RCC 7860 (cell line): ENCODE results near the gene SLC29A1.
"Not testable (repeated sequence)": the region's sequence is repeated elsewhere in the genome, so short reads cannot be mapped to it uniquely, and the experiment has no call there.

Experiments used
- DNase-seq: peaks from one replicate; pipeline ENCODE4 v3.0.0-alpha.2; 2015; ENCODE audit warnings: low spot score
- FAIRE-seq: peaks from 2 replicates; lab custom pipeline; 2012; peaks lifted over from hg19 to GRCh38; lab: Jason Lieb, UNC

Gene SLC29A1

GRCh38 chr6:44221291-44221960 lies 2.0 kb upstream of the SLC29A1 start:
- DNase-seq (peak; percentile 63), FAIRE-seq (no peak)

DNA sequence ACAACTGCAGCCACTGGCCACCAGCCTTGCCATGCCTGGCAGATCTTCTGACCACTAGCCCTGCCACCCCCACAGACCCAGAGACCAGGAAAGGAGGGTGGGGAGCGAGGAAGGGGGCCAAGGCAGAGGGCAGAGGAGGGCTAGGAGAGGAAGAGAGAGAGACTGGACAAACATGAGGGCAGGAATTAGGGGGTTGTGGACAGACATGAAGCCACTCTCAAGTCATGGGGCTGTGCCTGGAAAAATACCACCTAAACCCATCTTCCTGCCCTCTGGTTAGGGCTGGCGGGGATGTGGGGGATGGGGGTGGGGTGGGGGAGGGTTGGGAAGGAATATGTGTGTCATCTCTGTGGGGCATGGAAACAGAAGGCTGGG lies 1.4 kb upstream of the SLC29A1 start:
- no peak for DNase-seq
- FAIRE-seq: no peak

DNA sequence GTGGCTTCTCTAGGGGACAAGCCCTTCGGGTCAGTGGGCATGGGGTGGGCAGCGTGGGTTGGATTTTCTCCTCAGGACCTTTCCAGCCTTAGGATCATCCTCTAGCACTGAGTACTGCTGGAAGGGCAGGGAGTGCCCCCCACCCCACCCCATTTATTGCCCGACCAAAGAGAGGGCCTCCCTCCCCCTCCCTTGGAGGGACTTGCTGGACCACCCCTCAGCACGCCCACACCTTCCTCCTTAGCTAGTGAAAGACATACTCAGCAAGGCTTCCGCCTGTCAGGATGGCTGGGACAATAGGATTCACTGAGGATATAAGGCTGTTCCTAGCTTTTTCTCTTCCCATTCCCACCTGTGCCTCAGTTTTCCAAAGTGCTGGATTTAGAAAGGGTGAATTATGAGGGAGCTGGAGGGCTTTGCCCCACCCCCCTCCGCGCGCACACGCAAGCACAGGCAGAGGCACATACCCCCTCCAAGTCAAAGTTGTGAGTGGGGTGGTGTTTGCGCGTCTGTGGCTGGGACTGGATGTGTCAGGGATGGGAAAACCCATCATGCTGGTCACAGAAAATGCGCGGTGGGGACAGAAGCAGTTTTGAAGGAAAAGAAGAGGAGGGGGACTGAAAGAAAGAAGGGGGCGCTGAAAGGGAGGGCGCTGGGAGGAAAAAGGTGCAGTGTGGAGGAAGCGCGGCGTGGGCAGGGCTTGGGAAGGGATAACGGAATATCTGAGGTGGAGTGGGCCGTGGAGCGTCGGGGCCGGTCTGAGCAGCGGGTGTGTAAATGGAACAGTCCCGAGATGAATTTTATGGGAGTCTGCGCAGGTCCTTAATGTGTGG lies 693 bp upstream of the SLC29A1 start:
- no peak for DNase-seq
- FAIRE-seq: no peak

DNA sequence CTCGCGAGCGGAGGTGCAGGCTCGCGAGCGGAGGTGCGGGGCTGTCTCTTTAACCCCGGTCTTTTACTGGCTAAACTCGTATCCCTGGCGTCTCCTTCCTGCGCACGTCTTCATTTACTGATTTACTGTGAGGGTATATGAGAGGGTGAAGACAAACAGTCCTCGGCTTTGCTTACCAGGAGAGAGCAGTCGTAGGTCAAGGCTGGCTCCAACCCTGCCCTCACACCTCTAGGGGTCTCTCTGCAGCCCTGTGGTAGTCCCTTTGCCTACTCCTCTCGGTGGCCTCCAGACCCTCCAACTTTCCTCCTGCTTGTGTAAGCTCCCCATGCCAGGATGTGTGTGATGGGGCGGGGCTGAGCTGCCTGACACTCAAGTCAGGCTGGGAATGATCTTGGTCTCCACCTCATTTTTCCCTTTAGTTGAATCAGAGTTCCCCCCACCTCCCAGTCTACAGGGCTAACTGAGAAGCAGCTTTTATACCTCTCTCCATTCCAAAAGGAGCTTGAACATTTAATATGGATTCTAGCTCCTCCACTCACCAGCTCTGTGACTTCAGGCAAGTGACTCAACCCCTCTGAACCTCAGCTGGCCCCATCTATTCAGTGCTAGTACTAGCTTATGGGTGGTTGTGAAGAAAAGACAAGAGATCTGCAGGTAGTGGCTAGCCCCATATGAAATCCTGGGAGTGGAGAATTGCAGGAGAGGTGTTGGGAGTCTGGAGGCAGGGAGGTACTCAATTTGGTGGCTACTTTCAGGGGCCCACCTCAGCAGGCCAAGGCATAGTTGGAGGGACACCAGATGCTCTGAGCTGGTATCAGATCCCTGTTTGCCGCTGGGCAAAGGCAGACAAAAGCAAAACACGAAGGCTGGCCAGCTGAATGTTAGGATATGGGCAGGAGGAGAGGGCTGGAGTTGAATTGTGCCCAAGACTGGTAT lies 902 bp downstream of the SLC29A1 start:
- FAIRE-seq (no peak), DNase-seq (no peak)

DNA sequence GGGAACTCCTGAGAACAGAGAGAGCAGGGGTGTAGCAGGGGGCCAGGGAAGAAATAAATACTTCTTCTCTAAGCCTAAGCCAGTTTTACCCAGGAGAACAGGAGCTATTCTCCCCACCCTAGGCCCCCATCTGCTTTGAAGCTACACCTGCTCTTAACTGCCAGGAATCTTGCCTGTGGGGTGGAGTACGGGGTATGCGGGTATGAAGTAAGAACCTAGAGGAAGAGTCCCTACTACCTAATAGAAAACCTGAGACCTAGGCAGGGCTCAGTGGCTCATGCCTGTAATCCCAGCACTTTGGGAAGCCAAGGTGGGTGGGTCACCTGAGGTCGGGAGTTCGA lies 1.5 kb downstream of the SLC29A1 start:
- DNase-seq (no peak), FAIRE-seq (no peak)

DNA sequence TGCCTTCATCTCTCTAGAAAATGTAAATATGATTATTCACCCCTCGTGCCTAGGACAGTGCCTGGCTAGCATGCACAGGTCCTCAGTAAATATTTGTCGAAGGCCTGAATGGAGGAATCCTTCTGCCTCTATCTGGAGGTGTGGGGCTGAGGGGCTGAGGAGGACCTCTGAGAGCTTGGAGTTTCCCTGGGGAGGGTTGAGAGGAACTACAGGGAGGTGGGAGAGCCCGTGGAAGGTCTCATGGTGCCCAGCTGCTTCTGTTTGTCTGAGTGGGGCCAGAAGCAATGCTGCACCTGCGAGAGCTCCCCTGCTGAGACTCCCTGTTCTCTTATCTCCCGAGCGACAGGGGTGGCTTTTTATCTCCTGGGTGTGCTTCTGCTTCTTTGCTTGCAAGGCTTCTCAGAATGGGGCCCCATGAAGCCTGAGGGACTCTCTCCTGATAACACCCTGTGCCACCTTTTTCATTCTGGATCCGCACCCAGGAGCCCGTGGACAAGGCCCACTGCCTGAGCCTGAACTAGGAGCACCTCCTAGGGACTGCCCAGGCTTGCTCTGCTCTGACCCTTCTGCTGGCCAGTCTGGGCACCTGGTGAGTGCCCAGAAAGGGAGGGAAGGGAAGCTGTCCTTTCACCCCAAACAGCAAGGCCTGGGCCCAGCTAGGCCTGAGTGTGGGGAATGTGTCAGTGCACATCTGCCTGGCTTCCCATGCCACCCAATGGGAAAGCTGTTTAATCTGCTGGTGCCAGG lies 2.4 kb downstream of the SLC29A1 start:
- DNase-seq (no peak), FAIRE-seq (no peak)

DNA sequence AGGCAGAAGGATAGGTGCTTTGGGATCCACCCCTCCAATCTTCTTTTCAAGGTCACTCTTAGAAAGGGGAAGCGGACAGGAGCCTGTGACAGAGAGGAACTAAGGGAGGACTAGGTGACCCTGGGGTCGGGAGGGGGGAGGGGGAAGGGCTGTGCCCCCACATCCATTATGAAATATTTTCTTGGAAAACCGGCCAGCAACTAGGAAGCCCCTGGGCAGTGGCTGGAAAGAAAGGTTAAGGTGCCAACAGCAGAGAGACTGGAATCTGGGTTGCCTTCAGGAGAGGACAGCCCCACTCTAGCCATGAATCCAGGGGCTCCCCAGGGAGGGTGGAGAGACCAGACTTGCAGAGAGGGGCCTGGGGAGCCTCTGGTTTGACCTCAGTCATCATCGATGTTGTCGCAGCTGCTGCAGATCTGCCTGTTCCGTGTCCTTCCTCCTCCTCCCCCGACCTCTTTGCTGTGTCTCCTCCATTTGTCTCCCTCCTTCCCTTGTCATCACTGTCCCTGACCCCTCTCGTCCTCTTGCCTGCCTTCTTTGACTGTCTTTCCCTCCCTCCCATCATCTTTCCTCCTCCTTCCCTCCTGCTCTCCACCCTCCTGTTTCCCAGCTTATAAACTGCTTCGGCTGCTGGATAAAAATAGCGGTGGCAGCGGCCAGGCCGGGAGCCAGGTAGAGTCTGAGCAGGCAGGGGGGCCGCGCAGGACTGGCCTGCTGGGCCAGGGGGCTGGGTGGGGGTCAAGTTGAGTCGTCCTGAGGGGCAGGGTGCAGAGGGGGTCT lies 3.2 kb downstream of the SLC29A1 start:
- DNase-seq: no peak
- FAIRE-seq: no peak

- FAIRE-seq (no peak), DNase-seq (no peak)
Observed at GRCh38 chr6:44227148-44227793, 3.9 kb downstream of the SLC29A1 start.

GRCh38 chr6:44228031-44228430 lies 4.6 kb downstream of the SLC29A1 start:
- FAIRE-seq (no peak), DNase-seq (no peak)

DNA sequence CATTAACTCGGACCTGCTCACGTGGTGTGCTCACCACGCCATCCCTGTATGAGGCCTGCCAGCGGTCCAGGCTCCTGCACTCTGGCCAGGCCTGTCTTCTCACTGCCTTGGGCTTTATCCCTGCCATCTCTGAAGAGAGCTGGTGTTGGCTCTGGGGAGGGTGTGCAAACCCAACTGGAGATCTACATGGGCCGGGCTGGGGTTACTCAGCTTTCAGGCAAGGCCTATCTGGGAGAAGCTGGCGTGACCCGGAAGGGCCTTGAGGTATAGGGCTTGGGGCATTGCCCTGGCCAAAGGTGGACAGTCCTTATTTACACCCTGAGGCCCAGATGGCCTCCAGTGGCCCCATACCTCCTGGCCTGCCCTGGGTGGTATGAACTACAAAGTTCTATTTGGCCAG lies 5.0 kb downstream of the SLC29A1 start:
- FAIRE-seq (no peak), DNase-seq (no peak)

DNA sequence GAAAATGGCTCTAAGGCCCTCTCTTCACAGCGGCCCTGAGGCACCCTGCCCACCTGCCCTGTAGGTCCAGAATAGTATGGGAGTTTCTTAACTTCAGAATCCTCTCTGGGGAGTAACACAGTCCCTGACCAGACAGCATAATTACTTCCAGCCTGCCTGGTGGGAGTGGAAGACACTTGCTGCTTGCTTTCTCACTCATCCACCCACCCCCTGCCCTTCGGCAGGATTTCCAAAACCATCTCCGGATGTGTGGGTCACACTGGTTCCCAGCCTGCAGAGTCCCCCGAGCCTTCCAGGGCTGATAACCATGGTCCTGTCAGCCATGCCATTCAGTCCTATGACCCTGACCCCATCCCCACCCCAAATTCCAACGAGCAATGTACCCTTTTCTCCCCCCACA lies 5.4 kb downstream of the SLC29A1 start:
- no peak for DNase-seq
- no peak for FAIRE-seq

DNA sequence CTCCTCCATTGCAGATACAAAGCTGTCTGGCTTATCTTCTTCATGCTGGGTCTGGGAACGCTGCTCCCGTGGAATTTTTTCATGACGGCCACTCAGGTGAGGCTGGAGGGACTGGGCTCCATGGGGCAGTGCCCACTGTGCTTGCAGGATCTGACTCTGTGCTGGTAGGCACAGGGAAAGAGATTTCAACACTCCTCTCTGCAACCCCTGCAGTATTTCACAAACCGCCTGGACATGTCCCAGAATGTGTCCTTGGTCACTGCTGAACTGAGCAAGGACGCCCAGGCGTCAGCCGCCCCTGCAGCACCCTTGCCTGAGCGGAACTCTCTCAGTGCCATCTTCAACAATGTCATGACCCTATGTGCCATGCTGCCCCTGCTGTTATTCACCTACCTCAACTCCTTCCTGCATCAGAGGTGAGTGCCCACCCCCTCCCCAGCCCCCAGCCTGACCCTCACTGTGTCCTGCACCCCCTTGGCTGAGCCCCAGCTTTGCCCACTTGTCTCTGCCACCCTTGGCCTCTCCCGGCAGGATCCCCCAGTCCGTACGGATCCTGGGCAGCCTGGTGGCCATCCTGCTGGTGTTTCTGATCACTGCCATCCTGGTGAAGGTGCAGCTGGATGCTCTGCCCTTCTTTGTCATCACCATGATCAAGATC lies 6.1 kb downstream of the SLC29A1 start:
- no peak for FAIRE-seq
- DNase-seq: no peak

DNA sequence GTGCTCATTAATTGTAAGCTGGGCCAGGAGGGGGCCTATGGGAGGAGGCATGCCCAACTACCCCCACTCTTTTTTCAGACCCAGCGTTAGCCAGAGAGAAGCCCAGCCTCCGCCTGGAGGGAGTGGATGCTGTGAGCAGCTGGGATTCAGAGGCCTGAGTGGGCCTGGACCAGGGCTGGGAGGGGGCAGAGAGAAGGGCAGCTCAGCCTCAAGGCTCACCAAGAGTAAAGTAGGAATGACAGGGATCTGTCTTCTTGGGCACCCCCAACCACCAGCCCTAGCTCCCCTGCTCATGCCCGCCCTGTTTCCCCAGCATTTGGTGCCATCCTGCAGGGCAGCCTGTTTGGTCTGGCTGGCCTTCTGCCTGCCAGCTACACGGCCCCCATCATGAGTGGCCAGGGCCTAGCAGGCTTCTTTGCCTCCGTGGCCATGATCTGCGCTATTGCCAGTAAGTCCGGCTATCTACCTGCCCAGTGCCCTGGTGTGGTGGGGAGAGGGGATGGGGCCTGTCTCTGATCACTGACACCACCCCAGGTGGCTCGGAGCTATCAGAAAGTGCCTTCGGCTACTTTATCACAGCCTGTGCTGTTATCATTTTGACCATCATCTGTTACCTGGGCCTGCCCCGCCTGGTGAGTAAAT lies 6.8 kb downstream of the SLC29A1 start:
- no peak for DNase-seq
- no peak for FAIRE-seq

DNA sequence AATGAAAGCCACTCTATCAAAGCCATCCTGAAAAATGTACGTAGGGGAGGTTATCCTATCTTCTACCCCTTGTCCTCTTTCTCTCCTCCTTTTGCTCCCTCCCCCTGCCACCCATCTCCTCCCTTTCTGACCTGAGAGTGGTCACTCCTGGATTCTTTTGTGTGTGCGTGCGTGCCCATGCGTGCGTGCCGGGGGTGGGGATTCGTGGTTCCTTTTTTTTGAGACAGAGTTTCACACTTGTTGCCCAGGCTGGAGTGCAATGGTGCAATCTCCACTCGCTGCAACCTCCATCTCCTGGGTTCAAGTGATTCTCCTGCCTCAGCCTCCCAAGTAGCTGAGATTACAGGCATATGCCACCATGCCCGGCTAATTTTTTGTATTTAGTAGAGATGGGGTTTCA lies 8.0 kb downstream of the SLC29A1 start:
- FAIRE-seq, DNase-seq: not testable (repeated sequence)

DNA sequence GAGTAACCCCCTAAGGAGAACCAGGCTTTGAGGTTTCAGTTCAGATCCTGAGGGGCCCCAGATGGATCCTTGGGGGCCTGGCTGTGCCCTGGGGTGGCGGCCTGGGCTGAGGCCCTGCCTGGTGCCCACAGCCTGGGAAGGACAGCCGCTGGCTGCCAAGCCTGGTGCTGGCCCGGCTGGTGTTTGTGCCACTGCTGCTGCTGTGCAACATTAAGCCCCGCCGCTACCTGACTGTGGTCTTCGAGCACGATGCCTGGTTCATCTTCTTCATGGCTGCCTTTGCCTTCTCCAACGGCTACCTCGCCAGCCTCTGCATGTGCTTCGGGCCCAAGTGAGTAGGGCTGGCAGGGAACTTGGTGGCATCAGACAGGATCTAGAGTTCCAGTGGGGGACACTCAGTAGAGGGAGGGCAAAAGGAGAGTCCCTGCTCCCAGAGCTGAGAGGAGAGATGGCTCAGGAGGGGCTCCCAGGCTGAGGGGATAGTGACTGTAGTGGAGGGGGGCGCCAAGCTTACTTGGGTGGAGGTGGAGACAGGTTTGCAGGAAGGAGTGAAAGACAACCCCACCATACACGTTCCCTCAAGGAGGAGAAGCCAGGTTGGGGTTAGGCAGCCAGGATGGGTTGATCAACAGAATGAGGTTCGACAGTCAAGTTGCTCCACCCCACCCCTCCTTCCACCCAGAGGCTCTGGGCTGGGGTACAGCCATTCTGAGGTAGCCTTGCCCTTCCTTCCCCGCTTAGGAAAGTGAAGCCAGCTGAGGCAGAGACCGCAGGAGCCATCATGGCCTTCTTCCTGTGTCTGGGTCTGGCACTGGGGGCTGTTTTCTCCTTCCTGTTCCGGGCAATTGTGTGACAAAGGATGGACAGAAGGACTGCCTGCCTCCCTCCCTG lies 9.5 kb downstream of the SLC29A1 start:
- FAIRE-seq (no peak), DNase-seq (no peak)

DNA sequence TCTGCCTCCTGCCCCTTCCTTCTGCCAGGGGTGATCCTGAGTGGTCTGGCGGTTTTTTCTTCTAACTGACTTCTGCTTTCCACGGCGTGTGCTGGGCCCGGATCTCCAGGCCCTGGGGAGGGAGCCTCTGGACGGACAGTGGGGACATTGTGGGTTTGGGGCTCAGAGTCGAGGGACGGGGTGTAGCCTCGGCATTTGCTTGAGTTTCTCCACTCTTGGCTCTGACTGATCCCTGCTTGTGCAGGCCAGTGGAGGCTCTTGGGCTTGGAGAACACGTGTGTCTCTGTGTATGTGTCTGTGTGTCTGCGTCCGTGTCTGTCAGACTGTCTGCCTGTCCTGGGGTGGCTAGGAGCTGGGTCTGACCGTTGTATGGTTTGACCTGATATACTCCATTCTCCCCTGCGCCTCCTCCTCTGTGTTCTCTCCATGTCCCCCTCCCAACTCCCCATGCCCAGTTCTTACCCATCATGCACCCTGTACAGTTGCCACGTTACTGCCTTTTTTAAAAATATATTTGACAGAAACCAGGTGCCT lies 10.2 kb downstream of the SLC29A1 start:
- FAIRE-seq (no peak), DNase-seq (no peak)
